GM21786 (cell line): ENCODE data around the gene P3H2.
"Not testable (repeated sequence)": the region's sequence is repeated elsewhere in the genome, so short reads cannot be mapped to it uniquely, and the experiment has no call there.

ENCODE experiments used
- ATAC-seq: cut with Tn5 transposase; IDR thresholded peaks from one replicate; pipeline ENCODE4 v1.9.1; 2021; ENCODE audit not compliant: unreplicated experiment

The P3H2 gene

GRCh38 chr3:189990826-189991225 lies 129.9 kb downstream of the P3H2 start:
- ATAC-seq = no peak

GRCh38 chr3:189988854-189989253 lies 131.8 kb downstream of the P3H2 start:
- no peak for ATAC-seq

- no peak for ATAC-seq
Measured at GRCh38 chr3:189988322-189988721, 132.4 kb downstream of the P3H2 start.

- no peak for ATAC-seq
Measured at GRCh38 chr3:189985948-189986347, 134.7 kb downstream of the P3H2 start.

- ATAC-seq = no peak
Measured at GRCh38 chr3:189983612-189984011, 137.1 kb downstream of the P3H2 start.

- no peak for ATAC-seq
Measured at GRCh38 chr3:189982321-189982945, 138.3 kb downstream of the P3H2 start.

GRCh38 chr3:189981668-189982067 lies 139.0 kb downstream of the P3H2 start:
- no peak for ATAC-seq

GRCh38 chr3:189978753-189979152 lies 141.9 kb downstream of the P3H2 start:
- no peak for ATAC-seq

GRCh38 chr3:189977174-189977573 lies 143.5 kb downstream of the P3H2 start:
- ATAC-seq = no peak

- no peak for ATAC-seq
Measured at GRCh38 chr3:189975391-189975990, 145.2 kb downstream of the P3H2 start.

GRCh38 chr3:189974359-189974758 lies 146.3 kb downstream of the P3H2 start:
- ATAC-seq = no peak

- peak; percentile 63 for ATAC-seq
Measured at GRCh38 chr3:189967254-189967865, 153.3 kb downstream of the P3H2 start.

GRCh38 chr3:189966843-189967242 lies 153.9 kb downstream of the P3H2 start:
- ATAC-seq = peak; percentile 69

- no peak for ATAC-seq
Measured at GRCh38 chr3:189964623-189965332, 155.9 kb downstream of the P3H2 start.

- ATAC-seq = no peak
Measured at GRCh38 chr3:189962466-189962865, 158.2 kb downstream of the P3H2 start.

- peak; percentile 85 for ATAC-seq
Measured at GRCh38 chr3:189961522-189962161, 159.1 kb downstream of the P3H2 start.

GRCh38 chr3:189961086-189961485 lies 159.6 kb downstream of the P3H2 start:
- ATAC-seq = not testable (repeated sequence)

- ATAC-seq = no peak
Measured at GRCh38 chr3:189954733-189955665, 165.7 kb downstream of the P3H2 start.

GRCh38 chr3:189953551-189953950 lies 167.1 kb downstream of the P3H2 start:
- no peak for ATAC-seq

GRCh38 chr3:189952272-189952671 lies 168.4 kb downstream of the P3H2 start:
- no peak for ATAC-seq
